K562 (cell line): ENCODE measurements around the gene CCT5. TPM values are rescaled to one million over a fixed set of nuclear protein-coding genes. Genes with fewer than 3 reads are reported as not detected.

Source experiments
- ATF2 ChIP-seq: sonication (generic); formaldehyde crosslinking; IDR thresholded peaks from 2 replicates; pipeline ENCODE4 v1.8.1; 2022; ENCODE audit warnings: missing genetic modification reagents
- CC2D1A ChIP-seq: fragments of 450-650 bp; IDR thresholded peaks from 2 replicates; pipeline ENCODE4 v1.6.1; 2017; ENCODE audit warnings: mild to moderate bottlenecking
- ESRRA ChIP-seq: fragments of 450-650 bp; IDR thresholded peaks from 2 replicates; pipeline ENCODE4 v1.6.1; 2014; ENCODE audit warnings: low read depth, mild to moderate bottlenecking, moderate library complexity, borderline replicate concordance
- FOXJ2 ChIP-seq: fragments of 200-800 bp; sonication (Bioruptor generic); IDR thresholded peaks from 2 replicates; pipeline ENCODE4 v1.6.1; 2016; ENCODE audit warnings: missing genetic modification characterization, missing compliant biosample characterization
- ID3 ChIP-seq, 2 experiments: fragments of 250-450 bp in 1 of 2; fragments of 450-650 bp in 1 of 2; sonication (Bioruptor Pico) in 1 of 2; IDR thresholded peaks; 2 replicates each; pipeline versions ENCODE4 v1.6.1 to v1.8.0; 2016 to 2021; ENCODE audit warnings: mild to moderate bottlenecking in 2 of 2, moderate library complexity in 2 of 2, missing compliant biosample characterization in 1 of 2, missing genetic modification characterization in 1 of 2
- IRF1 ChIP-seq: sonication (generic); formaldehyde crosslinking; IDR thresholded peaks from 2 replicates; pipeline ENCODE4 v1.8.0; 2022; ENCODE audit warnings: missing genetic modification reagents, mild to moderate bottlenecking, borderline replicate concordance
- MEF2A ChIP-seq: IDR thresholded peaks from 2 replicates; pipeline ENCODE4 v1.6.1; 2011; ENCODE audit warnings: low read depth, mild to moderate bottlenecking, low read length, moderate library complexity; ENCODE audit not compliant: control insufficient read depth
- NR1H2 ChIP-seq: sonication (generic); formaldehyde crosslinking; IDR thresholded peaks from 2 replicates; pipeline ENCODE4 v1.4.0; 2020; ENCODE audit warnings: mild to moderate bottlenecking, missing genetic modification reagents
- PKNOX1 ChIP-seq: fragments of 450-650 bp; IDR thresholded peaks from 2 replicates; pipeline ENCODE4 v1.6.1; 2016
- RBM17 ChIP-seq: fragments of 200-400 bp; formaldehyde crosslinking; IDR thresholded peaks from 2 replicates; pipeline ENCODE4 v1.6.1; 2017; ENCODE audit warnings: low read depth, mild to moderate bottlenecking, low read length, borderline replicate concordance
- RCOR1 ChIP-seq, 2 experiments: IDR thresholded peaks; 2 replicates each; pipeline ENCODE4 v1.6.1; 2012; ENCODE audit warnings: low read depth in 2 of 2, low read length in 2 of 2, borderline replicate concordance in 1 of 2, improper control_type of control experiment in 1 of 2
- RFX1 ChIP-seq: fragments of 450-650 bp; IDR thresholded peaks from 2 replicates; pipeline ENCODE4 v1.6.1; 2016; ENCODE audit warnings: mild to moderate bottlenecking, moderate library complexity
- RNF219 ChIP-seq: fragments of 250-450 bp; sonication (Bioruptor Pico); IDR thresholded peaks from 2 replicates; pipeline ENCODE4 v1.5.0; 2022; ENCODE audit warnings: mild to moderate bottlenecking
- SUPT5H ChIP-seq: fragments of 450-650 bp; IDR thresholded peaks from 2 replicates; pipeline ENCODE4 v1.6.1; 2016
- TAF7 ChIP-seq: fragments of 450-650 bp; IDR thresholded peaks from 2 replicates; pipeline ENCODE4 v1.6.1; 2016; ENCODE audit warnings: missing genetic modification characterization, missing compliant biosample characterization
- ZBTB17 ChIP-seq: fragments of 450-650 bp; formaldehyde crosslinking; IDR thresholded peaks from 2 replicates; pipeline ENCODE4 v1.4.0; 2020; ENCODE audit warnings: mild to moderate bottlenecking
- ZNF140 ChIP-seq: fragments of 250-450 bp; sonication (Bioruptor Pico); IDR thresholded peaks from 2 replicates; pipeline ENCODE4 v1.8.0; 2021; ENCODE audit warnings: moderate library complexity, mild to moderate bottlenecking, inconsistent platforms
- polyA plus RNA-seq, 8 experiments: library from polyadenylated mRNA; depleted of rRNA in 4 of 8; stranded (reverse) in 5 of 8; unstranded in 3 of 8; fragments of >200 nt; fragmentation: Nextera tagmentation in 2 of 8; fragmentation: Illumina TruSeq in 1 of 8; extraction: Ambion mirVana in 2 of 8; extraction: Trizol in 1 of 8; gene quantifications; 2 replicates each; pipeline versions ENCODE4 v1.2.1 to v1.2.3, GENCODE V29; 2011 to 2014; ENCODE audit warnings: inconsistent platforms in 1 of 8, missing spikeins in 1 of 8
- total RNA-seq, 7 experiments: library from RNA; depleted of rRNA in 6 of 7; stranded (reverse); fragments of >200 nt in 6 of 7; fragmentation: Illumina TruSeq in 2 of 7; extraction: Trizol in 2 of 7; gene quantifications; 2 replicates each; pipeline versions ENCODE4 v1.2.1 to v1.2.3, GENCODE V29; 2011 to 2021; ENCODE audit warnings: low replicate concordance in 1 of 7

Gene CCT5
- total and polyA plus RNA-seq, 9 of the 15 experiments (the other 6 are each of a cell fraction or from before 2014, with no cell fraction given), result 782 to 1,606 (median 1,153) TPM

GRCh38 chr5:10248378-10249260 is 1.5 kb upstream of the CCT5 start (continued):
- no peak for TF ChIP-seq ATF2 (CRISPR knock-in tag)
- no peak for TF ChIP-seq ID3 (CRISPR knock-in tag; IDR thresholded peaks at IDR 0.05)
- 0 out of 2 replicates have a peak, but pooled peaks have one; percentile 57 for TF ChIP-seq ID3 (tag; IDR thresholded peaks at IDR 0.05)
- no peak for TF ChIP-seq RNF219 (CRISPR knock-in tag)
- no peak for TF ChIP-seq RBM17
- no peak for TF ChIP-seq SUPT5H
- TF ChIP-seq FOXJ2 (tag), result 0 out of 2 replicates have a peak, but pooled peaks have one; percentile 19
- no peak for TF ChIP-seq ZBTB17 (CRISPR knock-in tag)
- TF ChIP-seq MEF2A, result no peak
- no peak for TF ChIP-seq ZNF140
- no peak for TF ChIP-seq ESRRA
- TF ChIP-seq RFX1, result no peak
- TF ChIP-seq TAF7 (tag), result 0 out of 2 replicates have a peak, but pooled peaks have one; percentile 10
- peak in 1 of 2 experiments; percentile 53; a peak in 2 of 4 replicates for TF ChIP-seq RCOR1 (IDR thresholded peaks at IDR 0.05; ENCODE audit: borderline replicate concordance in 1 of 2, low read depth in 2 of 2, low read length in 2 of 2)
- 0 out of 2 replicates have a peak, but pooled peaks have one; percentile 11 for TF ChIP-seq PKNOX1
- TF ChIP-seq IRF1 (CRISPR knock-in tag), result 0 out of 2 replicates have a peak, but pooled peaks have one; percentile 48
- TF ChIP-seq NR1H2 (CRISPR knock-in tag), result no peak
- TF ChIP-seq CC2D1A, result no peak
